DND-41 (cell line): Measurements from ENCODE around the gene STH.

Experiments
- ATAC-seq: fragments of 200-7000 bp; cut with Tn5 transposase; 3 replicates; pipeline ENCODE4 v1.9.1; 2021; ENCODE audit warnings: low read depth; ENCODE audit not compliant: insufficient read depth
- DNase-seq: peaks from one replicate; pipeline ENCODE4 v3.0.0-alpha.2; 2020
- H2AFZ ChIP-seq: 2 replicates; pipeline ENCODE4 v1.6.0; 2012; ENCODE audit warnings: low read depth, low read length
- H3K27ac ChIP-seq: 2 replicates; pipeline ENCODE4 v1.5.1; 2012; ENCODE audit warnings: low read length, inconsistent platforms
- H3K27me3 ChIP-seq: fragments of 200-600 bp; sonication (generic); 2 replicates; pipeline ENCODE4 v1.6.0; 2012; ENCODE audit warnings: low read length, mild to moderate bottlenecking, inconsistent platforms; ENCODE audit not compliant: insufficient read depth, poor library complexity
- H3K36me3 ChIP-seq: 2 replicates; pipeline ENCODE4 v1.5.1; 2012; ENCODE audit warnings: low read length, inconsistent platforms; ENCODE audit not compliant: insufficient read depth
- H3K4me1 ChIP-seq: 2 replicates; pipeline ENCODE4 v1.5.1; 2012; ENCODE audit warnings: mild to moderate bottlenecking, low read length; ENCODE audit not compliant: insufficient read depth
- H3K4me2 ChIP-seq: 2 replicates; pipeline ENCODE4 v1.6.0; 2012; ENCODE audit warnings: mild to moderate bottlenecking, moderate library complexity, low read length, inconsistent platforms; ENCODE audit not compliant: insufficient read depth
- H3K4me3 ChIP-seq, 2 experiments: fragments of 200-600 bp in 1 of 2; shearing (Covaris generic) in 1 of 2; 2 replicates each; pipeline ENCODE4 v1.5.1; 2012 to 2016; ENCODE audit warnings: inconsistent platforms in 2 of 2, low read length in 2 of 2, mild to moderate bottlenecking in 2 of 2, low read depth in 1 of 2, moderate library complexity in 1 of 2
- H3K79me2 ChIP-seq: 2 replicates; pipeline ENCODE4 v1.6.0; 2012; ENCODE audit warnings: low read length, inconsistent platforms; ENCODE audit not compliant: insufficient read depth
- H3K9ac ChIP-seq: 2 replicates; pipeline ENCODE4 v1.6.0; 2012; ENCODE audit warnings: low read depth, mild to moderate bottlenecking, inconsistent platforms, low read length, moderate library complexity
- H3K9me3 ChIP-seq: 2 replicates; pipeline ENCODE4 v1.5.1; 2012; ENCODE audit warnings: low read length, moderate library complexity, mild to moderate bottlenecking, inconsistent platforms; ENCODE audit not compliant: insufficient read depth, severe bottlenecking
- H4K20me1 ChIP-seq: 2 replicates; pipeline ENCODE4 v1.6.0; 2012; ENCODE audit warnings: low read length; ENCODE audit not compliant: insufficient read depth
- CTCF ChIP-seq: IDR thresholded peaks from 2 replicates; pipeline ENCODE4 v1.5.1; 2012; ENCODE audit warnings: borderline replicate concordance, low read length, moderate library complexity, mild to moderate bottlenecking; ENCODE audit not compliant: poor library complexity, severe bottlenecking; ENCODE audit errors: extremely low read depth
- EZH2 ChIP-seq: IDR thresholded peaks from 3 replicates; pipeline ENCODE4 v1.6.1; 2012; ENCODE audit warnings: borderline replicate concordance, low read depth, mild to moderate bottlenecking, moderate library complexity, low read length, inconsistent platforms; ENCODE audit not compliant: severe bottlenecking

STH gene

GRCh38 chr17:46038414-46038813 lies 39.4 kb downstream of the STH start:
- DNase-seq (no peak), ATAC-seq (no peak)
- Histone ChIP-seq H3K27me3 (no peaks in the 10 kb centered on the region), H3K4me2 (no peak overlapping the region), H4K20me1 (peaks cover 15% of the 10 kb centered on the region), H2AFZ (no peak overlapping the region), H3K4me1 (no peaks in the 10 kb centered on the region), H3K79me2 (peaks cover 7% of the 10 kb centered on the region; the same call in 1 of the 2 replicates), H3K9me3 (no peaks in the 10 kb centered on the region), H3K27ac (no peak overlapping the region), H3K9ac (no peak overlapping the region), H3K36me3 (peaks cover 99% of the 10 kb centered on the region), H3K4me3 (no peak overlapping the region)
- no peak for TF ChIP-seq CTCF

DNA sequence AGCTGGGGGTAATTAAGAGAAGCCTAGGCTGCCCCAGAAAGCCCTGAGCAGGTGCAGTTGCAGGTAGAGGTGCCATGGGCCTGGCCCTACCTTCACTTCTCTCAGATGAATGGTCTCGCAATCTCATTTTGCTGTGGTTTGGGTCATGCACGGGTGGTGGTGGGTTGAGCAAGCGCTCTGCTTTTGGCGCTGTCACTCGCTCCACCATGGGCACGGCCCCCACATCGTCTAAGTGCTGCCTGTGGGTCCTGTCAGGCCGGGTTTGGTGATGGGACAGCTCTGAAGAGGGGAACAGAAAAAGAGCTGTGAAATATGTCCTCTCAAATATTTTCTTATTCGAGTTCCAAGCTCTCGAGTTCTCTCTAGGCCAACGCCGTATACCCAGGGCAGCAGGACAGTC lies 39.9 kb downstream of the STH start:
- Histone ChIP-seq H3K4me1 (no peaks in the 10 kb centered on the region), H3K27me3 (no peaks in the 10 kb centered on the region), H3K9ac (no peak overlapping the region), H4K20me1 (peaks cover 15% of the 10 kb centered on the region), H3K27ac (no peak overlapping the region), H3K4me2 (no peak overlapping the region), H3K79me2 (peaks cover 9% of the 10 kb centered on the region; the same call in 1 of the 2 replicates), H3K9me3 (no peaks in the 10 kb centered on the region), H3K36me3 (peaks cover 99% of the 10 kb centered on the region), H2AFZ (no peak overlapping the region), H3K4me3 (no peak overlapping the region)
- DNase-seq (no peak), ATAC-seq (no peak)
- no peak for TF ChIP-seq EZH2
- TF ChIP-seq CTCF: no peak

- ATAC-seq: no peak
- Histone ChIP-seq H2AFZ (no peak overlapping the region), H3K4me1 (no peaks in the 10 kb centered on the region), H3K9me3 (no peaks in the 10 kb centered on the region), H3K9ac (no peak overlapping the region), H3K27me3 (no peaks in the 10 kb centered on the region), H3K79me2 (peaks cover 13% of the 10 kb centered on the region; the same call in 1 of the 2 replicates), H3K27ac (no peak overlapping the region), H3K4me2 (no peak overlapping the region), H3K36me3 (peaks cover 99% of the 10 kb centered on the region), H3K4me3 (no peak overlapping the region), H4K20me1 (peaks cover 15% of the 10 kb centered on the region)
- no peak for TF ChIP-seq CTCF
- no peak for DNase-seq
Observed at GRCh38 chr17:46039592-46040186, 40.6 kb downstream of the STH start.

- no peak for DNase-seq
- no peak overlapping the region for H3K27ac ChIP-seq
- no peaks in the 10 kb centered on the region for H3K4me1 ChIP-seq
- no peak overlapping the region for H3K9ac ChIP-seq
- no peaks in the 10 kb centered on the region for H3K27me3 ChIP-seq
- peaks cover 97% of the 10 kb centered on the region for H3K36me3 ChIP-seq
- TF ChIP-seq EZH2 (no peak), CTCF (no peak)
- no peak for ATAC-seq
- H3K79me2 ChIP-seq: peaks cover 18% of the 10 kb centered on the region; the same call in 1 of the 2 replicates
- H2AFZ ChIP-seq: no peak overlapping the region
- no peak overlapping the region for H3K4me2 ChIP-seq
- peaks cover 18% of the 10 kb centered on the region for H4K20me1 ChIP-seq
- H3K4me3 ChIP-seq: no peak overlapping the region
- H3K9me3 ChIP-seq: no peaks in the 10 kb centered on the region
Observed at GRCh38 chr17:46042246-46042645, 43.2 kb downstream of the STH start.
